H1 (cell line): ENCODE results near the gene VAT1L. TPM values are rescaled to one million over a fixed set of nuclear protein-coding genes. Genes with fewer than 3 reads are reported as not detected.

Experiments used
- CTCF ChIA-PET: fragments of 300-600 bp; sonication (Branson Sonifier 250); formaldehyde crosslinking; loops from one replicate; lab custom pipeline; 2021; ENCODE audit not compliant: partially characterized antibody; lab: Charles Lee
- POLR2A ChIA-PET: fragments of 300-600 bp; sonication (Branson Sonifier 250); formaldehyde crosslinking; loops from one replicate; lab custom pipeline; 2021; ENCODE audit warnings: inconsistent platforms; ENCODE audit not compliant: partially characterized antibody; lab: Charles Lee
- DNase-seq, 2 experiments: peaks; one replicate each; pipeline versions ENCODE4 v3.0.0 to v3.0.0-alpha.2; 2010 to 2022; ENCODE audit warnings: low spot score in 2 of 2, low read depth in 1 of 2, mixed read lengths in 1 of 2
- FAIRE-seq: peaks from 2 replicates; lab custom pipeline; 2011; peaks lifted over from hg19 to GRCh38; lab: Jason Lieb, UNC
- H2AFZ ChIP-seq: 2 replicates; pipeline ENCODE4 v1.8.1; 2012; ENCODE audit warnings: low read length, inconsistent platforms
- H2AK5ac ChIP-seq: 2 replicates; pipeline ENCODE4 v1.6.1; 2013; ENCODE audit warnings: low read depth, low read length
- H2BK120ac ChIP-seq: replicated peaks from 2 replicates; pipeline ENCODE3; 2013; ENCODE audit warnings: low read depth, low read length, inconsistent platforms
- H2BK12ac ChIP-seq: 2 replicates; pipeline ENCODE4 v1.6.1; 2013; ENCODE audit warnings: low read depth, low read length
- H2BK15ac ChIP-seq: 2 replicates; pipeline ENCODE4 v1.6.1; 2013; ENCODE audit warnings: low read length
- H2BK20ac ChIP-seq: 2 replicates; pipeline ENCODE4 v1.6.1; 2013; ENCODE audit warnings: low read length
- H2BK5ac ChIP-seq: 2 replicates; pipeline ENCODE4 v1.6.1; 2013; ENCODE audit warnings: low read depth, low read length
- H3K14ac ChIP-seq: 2 replicates; pipeline ENCODE4 v1.6.1; 2013; ENCODE audit warnings: inconsistent platforms; ENCODE audit not compliant: insufficient read length
- H3K18ac ChIP-seq: 2 replicates; pipeline ENCODE4 v1.6.1; 2013; ENCODE audit warnings: low read length; ENCODE audit errors: extremely low read depth
- H3K23ac ChIP-seq: 2 replicates; pipeline ENCODE4 v1.6.1; 2013; ENCODE audit warnings: inconsistent platforms; ENCODE audit not compliant: insufficient read length
- H3K23me2 ChIP-seq: 2 replicates; pipeline ENCODE4 v1.6.1; 2013; ENCODE audit warnings: low read depth, low read length
- H3K27ac ChIP-seq: 2 replicates; pipeline ENCODE4 v1.6.1; 2011; ENCODE audit warnings: low read depth, low read length, inconsistent platforms
- H3K27me3 ChIP-seq, 4 experiments: replicated peaks in 1 of 4; 1 replicate in 1 of 4; 2 replicates in 3 of 4; pipeline versions ENCODE4 v1.6.1 to v1.8.1; 2011 to 2013; ENCODE audit warnings: low read length in 3 of 4, mild to moderate bottlenecking in 3 of 4, inconsistent platforms in 2 of 4, mixed read lengths in 2 of 4, moderate library complexity in 1 of 4; ENCODE audit not compliant: control insufficient read depth in 3 of 4, insufficient read depth in 3 of 4; ENCODE audit errors: extremely low read depth in 1 of 4
- H3K36me3 ChIP-seq, 4 experiments: 2 replicates each; pipeline versions ENCODE4 v1.6.1 to v1.8.1; 2011 to 2013; ENCODE audit warnings: mild to moderate bottlenecking in 4 of 4, low read length in 3 of 4, moderate library complexity in 2 of 4, control low read depth in 1 of 4, inconsistent platforms in 1 of 4; ENCODE audit not compliant: insufficient read depth in 4 of 4, control insufficient read depth in 2 of 4
- H3K4ac ChIP-seq: replicated peaks from 2 replicates; pipeline ENCODE3; 2013; ENCODE audit warnings: low read length, low read depth, mixed read lengths, inconsistent platforms; ENCODE audit not compliant: insufficient read length
- H3K4me1 ChIP-seq, 4 experiments: replicated peaks in 1 of 4; 1 replicate in 1 of 4; 2 replicates in 3 of 4; pipeline versions ENCODE4 v1.6.1 to v1.8.1; 2011 to 2013; ENCODE audit warnings: low read length in 3 of 4, inconsistent platforms in 2 of 4, mixed read lengths in 1 of 4; ENCODE audit not compliant: insufficient read depth in 4 of 4, control insufficient read depth in 3 of 4
- H3K4me2 ChIP-seq, 2 experiments: 2 replicates each; pipeline versions ENCODE4 v1.6.1 to v1.8.1; 2011 to 2013; ENCODE audit warnings: low read depth in 2 of 2, low read length in 2 of 2, control low read depth in 1 of 2, inconsistent platforms in 1 of 2, mild to moderate bottlenecking in 1 of 2; ENCODE audit not compliant: insufficient read depth in 1 of 2
- H3K4me3 ChIP-seq, 4 experiments: fragments of 200-600, 300-600 bp in 1 of 4; sonication (generic), shearing (Covaris generic), sonication (Bioruptor Twin) in 1 of 4; 2 replicates each; pipeline versions ENCODE4 v1.5.1 to v1.8.1; 2011 to 2016; ENCODE audit warnings: low read length in 4 of 4, low read depth in 3 of 4, control low read depth in 2 of 4, inconsistent platforms in 2 of 4, mild to moderate bottlenecking in 2 of 4, mixed read lengths in 1 of 4, moderate library complexity in 1 of 4; ENCODE audit not compliant: insufficient read depth in 2 of 4; ENCODE audit errors: extremely low read depth in 1 of 4
- H3K56ac ChIP-seq: replicated peaks from 2 replicates; pipeline ENCODE3; 2013; ENCODE audit warnings: low read depth, mild to moderate bottlenecking, mixed read lengths, low read length, inconsistent platforms; ENCODE audit not compliant: insufficient read length
- H3K79me1 ChIP-seq: 2 replicates; pipeline ENCODE4 v1.6.1; 2013; ENCODE audit warnings: low read depth, low read length, control low read depth
- H3K79me2 ChIP-seq, 2 experiments: 2 replicates each; pipeline versions ENCODE4 v1.6.1 to v1.8.1; 2012 to 2013; ENCODE audit warnings: low read length in 2 of 2, mild to moderate bottlenecking in 2 of 2, inconsistent platforms in 1 of 2; ENCODE audit not compliant: insufficient read depth in 2 of 2, control insufficient read depth in 1 of 2
- H3K9ac ChIP-seq, 4 experiments: replicated peaks in 1 of 4; 1 replicate in 1 of 4; 2 replicates in 3 of 4; pipeline versions ENCODE4 v1.6.1 to v1.8.1; 2011 to 2013; ENCODE audit warnings: low read depth in 3 of 4, low read length in 3 of 4, control low read depth in 2 of 4, mild to moderate bottlenecking in 2 of 4, moderate library complexity in 2 of 4, inconsistent platforms in 1 of 4; ENCODE audit errors: extremely low read depth in 1 of 4
- H3K9me3 ChIP-seq, 2 experiments: 2 replicates each; pipeline versions ENCODE4 v1.6.1 to v1.8.1; 2012 to 2013; ENCODE audit warnings: mild to moderate bottlenecking in 2 of 2, moderate library complexity in 2 of 2, control low read depth in 1 of 2, inconsistent platforms in 1 of 2, low read depth in 1 of 2, low read length in 1 of 2, mixed read lengths in 1 of 2; ENCODE audit not compliant: insufficient read depth in 2 of 2
- H4K20me1 ChIP-seq, 2 experiments: replicated peaks in 1 of 2; 2 replicates each; pipeline versions ENCODE3 to v1.8.1; 2011 to 2013; ENCODE audit warnings: inconsistent platforms in 2 of 2, low read length in 2 of 2, mild to moderate bottlenecking in 1 of 2; ENCODE audit not compliant: insufficient read depth in 2 of 2, control insufficient read depth in 1 of 2
- H4K5ac ChIP-seq: 2 replicates; pipeline ENCODE4 v1.6.1; 2013; ENCODE audit warnings: low read length, low read depth, mixed read lengths, inconsistent platforms; ENCODE audit not compliant: insufficient read length
- H4K8ac ChIP-seq: 2 replicates; pipeline ENCODE4 v1.8.0; 2013; ENCODE audit warnings: mild to moderate bottlenecking, moderate library complexity, low read length, inconsistent platforms; ENCODE audit not compliant: insufficient read depth; ENCODE audit errors: extremely low read depth
- H4K91ac ChIP-seq: replicated peaks from 2 replicates; pipeline ENCODE3; 2013; ENCODE audit warnings: low read length, mixed read lengths, inconsistent platforms; ENCODE audit not compliant: insufficient read length
- BCL11A ChIP-seq, 2 experiments: IDR thresholded peaks; one replicate each; pipeline ENCODE4 v1.6.1; 2011; ENCODE audit warnings: low read depth in 2 of 2, low read length in 2 of 2, mild to moderate bottlenecking in 2 of 2
- E2F6 ChIP-seq: IDR thresholded peaks from 2 replicates; pipeline ENCODE4 v1.6.1; 2012; ENCODE audit warnings: inconsistent platforms
- MAX ChIP-seq: IDR thresholded peaks from 2 replicates; pipeline ENCODE4 v1.6.1; 2012; ENCODE audit warnings: inconsistent platforms
- RFX5 ChIP-seq: IDR thresholded peaks from 2 replicates; pipeline ENCODE4 v1.6.1; 2011; ENCODE audit warnings: low read depth, low read length, improper control_type of control experiment, borderline replicate concordance
- polyA plus RNA-seq, 7 experiments: library from polyadenylated mRNA; depleted of rRNA in 3 of 7; stranded (reverse) in 5 of 7; unstranded in 2 of 7; fragments of >200 nt in 5 of 7; fragments of 200-250 nt in 2 of 7; gene quantifications; 1 replicate in 5 of 7; 2 replicates in 1 of 7; 4 replicates in 1 of 7; pipeline versions ENCODE4 v1.2.1 to v1.2.3, GENCODE V29; 2011 to 2013; ENCODE audit warnings: missing spikeins in 2 of 7, mixed read lengths in 2 of 7
- total RNA-seq: library from RNA; stranded (reverse); fragmentation: NEBNext Ultra II Directional; extraction: Animal tissue kit (Norgen Biotek cat#: 25700); gene quantifications from 2 replicates; pipeline ENCODE4 v1.2.1, GENCODE V29; 2021

The VAT1L gene
- total and polyA plus RNA-seq, 2 of the 8 experiments (the other 6 are each of a cell fraction or from before 2014, with no cell fraction given): 46.3 to 48.2 TPM

GRCh38 chr16:77781091-77781490 is 7.3 kb upstream of the VAT1L start:
- H3K4ac ChIP-seq: no peak overlapping the region
- no peak overlapping the region for H4K8ac ChIP-seq
- no peak overlapping the region for H3K56ac ChIP-seq
- H3K4me2 ChIP-seq: no peak overlapping the region
- H2BK120ac ChIP-seq: no peak overlapping the region
- no peaks in the 10 kb centered on the region for H4K20me1 ChIP-seq
- no peak overlapping the region for H2AK5ac ChIP-seq
- no peak overlapping the region for H3K9ac ChIP-seq
- H2AFZ ChIP-seq: no peak overlapping the region
- H3K18ac ChIP-seq: no peak overlapping the region
- H3K4me3 ChIP-seq: no peak overlapping the region
- ChIA-PET POLR2A (no interaction called here), CTCF (interaction anchor here (0.9 to 2.2 kb wide), 7 partner anchors 14 to 221 kb away, joined by 3 to 11 read pairs (median 4); no protein-coding TSS in a partner anchor)
- H3K79me1 ChIP-seq: no peaks in the 10 kb centered on the region
- H4K91ac ChIP-seq: no peak overlapping the region
- no peak overlapping the region for H2BK15ac ChIP-seq
- H3K4me1 ChIP-seq: no peaks in the 10 kb centered on the region; a peak in 1 of 7 replicates
- FAIRE-seq (no peak), DNase-seq (no peak)
- H3K23ac ChIP-seq: no peak overlapping the region
- H2BK5ac ChIP-seq: no peak overlapping the region
- no peaks in the 10 kb centered on the region for H3K79me2 ChIP-seq
- no peak overlapping the region for H2BK20ac ChIP-seq
- H3K27me3 ChIP-seq: no peaks in the 10 kb centered on the region
- peaks cover 0 to 7% of the 10 kb centered on the region in 2 experiments; a peak in 1 of 4 replicates for H3K9me3 ChIP-seq
- no peak overlapping the region for H4K5ac ChIP-seq
- no peak overlapping the region for H3K27ac ChIP-seq
- no peak overlapping the region for H2BK12ac ChIP-seq
- H3K36me3 ChIP-seq: no peaks in the 10 kb centered on the region
- no peaks in the 10 kb centered on the region for H3K23me2 ChIP-seq
- H3K14ac ChIP-seq: no peak overlapping the region
- no peak for TF ChIP-seq RFX5
- TF ChIP-seq MAX: no peak
- TF ChIP-seq BCL11A (IDR thresholded peaks at IDR 0.05; ENCODE audit: low read depth in 2 of 2, low read length in 2 of 2): no peak
- no peak for TF ChIP-seq E2F6
